HL-60 (cell line): Measurements from ENCODE around the gene BBOX1.

Source experiments
- CTCF ChIP-seq: IDR thresholded peaks from one replicate; pipeline ENCODE4 v1.5.1; 2011; ENCODE audit warnings: low read length, control low read depth, inconsistent platforms; ENCODE audit not compliant: insufficient read depth
- REST ChIP-seq: IDR thresholded peaks from 2 replicates; pipeline ENCODE4 v1.6.1; 2012; ENCODE audit warnings: low read depth; ENCODE audit not compliant: insufficient replicate concordance

GRCh38 chr11:27025312-27025955 lies 15.2 kb upstream of the BBOX1 start:
- TF ChIP-seq CTCF = no peak
- TF ChIP-seq REST = no peak
